Measurements from ENCODE around the gene SIPA1L3.
A peak's percentile ranks its signal among the peaks of the same experiment; 100 is the strongest.
"Not testable (repeated sequence)": the region's sequence is repeated elsewhere in the genome, so short reads cannot be mapped to it uniquely, and the experiment has no call there.

The SIPA1L3 gene

DNA sequence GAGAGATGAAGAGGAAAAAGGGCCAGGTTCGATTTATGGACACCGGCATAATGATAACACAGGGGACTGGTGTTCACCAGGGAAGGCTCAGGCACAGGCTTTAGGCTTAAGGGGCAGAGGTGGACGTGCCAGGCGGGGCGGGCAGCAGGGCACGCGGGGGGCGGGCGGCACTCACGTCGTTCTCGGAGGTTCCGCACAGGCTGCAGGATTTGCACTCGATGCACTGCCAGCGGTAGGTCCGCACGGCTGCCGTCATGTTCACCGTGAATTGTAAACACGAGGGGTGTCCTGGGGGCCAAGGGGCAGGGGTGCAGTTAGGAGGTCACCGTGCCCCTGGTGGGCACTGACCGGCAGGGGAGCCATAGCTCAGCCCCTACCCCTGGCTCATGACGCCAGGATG, 306.5 kb downstream of the SIPA1L3 start:
- DNase-seq (ENCODE audit: low spot score) = no peak

DNA sequence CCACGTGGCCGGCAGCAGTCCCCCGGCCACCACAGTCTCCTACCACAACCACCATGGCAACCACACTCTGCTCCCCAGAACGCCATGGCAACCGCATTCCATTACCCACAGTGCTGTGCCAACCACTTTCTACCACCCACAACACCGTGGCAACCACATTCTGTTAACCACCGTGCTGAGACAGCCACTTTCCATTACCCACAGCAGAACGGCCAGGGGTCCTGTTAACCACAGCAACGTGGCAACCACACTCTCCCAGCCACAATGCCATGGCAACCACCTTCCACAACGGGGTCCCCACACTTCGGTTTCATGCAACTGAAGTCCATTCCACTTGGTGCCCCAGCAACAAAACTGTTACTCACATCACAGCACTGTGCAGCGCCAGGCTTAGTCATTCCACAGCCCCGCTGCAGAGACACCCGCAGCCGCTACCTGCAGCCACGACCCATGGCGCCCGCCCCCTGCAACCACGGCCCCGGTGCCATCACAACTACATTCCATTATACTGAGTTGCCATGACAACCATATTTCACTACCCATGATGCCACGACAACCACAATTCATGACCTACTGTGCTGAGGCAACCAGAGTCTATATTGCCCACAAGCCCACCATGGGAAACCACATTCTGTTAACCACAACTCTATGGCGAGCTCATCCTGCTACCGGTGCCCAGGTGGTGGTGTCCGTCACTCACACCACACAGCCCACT, 307.1 kb downstream of the SIPA1L3 start:
- no peak for DNase-seq (ENCODE audit: low spot score)

DNA sequence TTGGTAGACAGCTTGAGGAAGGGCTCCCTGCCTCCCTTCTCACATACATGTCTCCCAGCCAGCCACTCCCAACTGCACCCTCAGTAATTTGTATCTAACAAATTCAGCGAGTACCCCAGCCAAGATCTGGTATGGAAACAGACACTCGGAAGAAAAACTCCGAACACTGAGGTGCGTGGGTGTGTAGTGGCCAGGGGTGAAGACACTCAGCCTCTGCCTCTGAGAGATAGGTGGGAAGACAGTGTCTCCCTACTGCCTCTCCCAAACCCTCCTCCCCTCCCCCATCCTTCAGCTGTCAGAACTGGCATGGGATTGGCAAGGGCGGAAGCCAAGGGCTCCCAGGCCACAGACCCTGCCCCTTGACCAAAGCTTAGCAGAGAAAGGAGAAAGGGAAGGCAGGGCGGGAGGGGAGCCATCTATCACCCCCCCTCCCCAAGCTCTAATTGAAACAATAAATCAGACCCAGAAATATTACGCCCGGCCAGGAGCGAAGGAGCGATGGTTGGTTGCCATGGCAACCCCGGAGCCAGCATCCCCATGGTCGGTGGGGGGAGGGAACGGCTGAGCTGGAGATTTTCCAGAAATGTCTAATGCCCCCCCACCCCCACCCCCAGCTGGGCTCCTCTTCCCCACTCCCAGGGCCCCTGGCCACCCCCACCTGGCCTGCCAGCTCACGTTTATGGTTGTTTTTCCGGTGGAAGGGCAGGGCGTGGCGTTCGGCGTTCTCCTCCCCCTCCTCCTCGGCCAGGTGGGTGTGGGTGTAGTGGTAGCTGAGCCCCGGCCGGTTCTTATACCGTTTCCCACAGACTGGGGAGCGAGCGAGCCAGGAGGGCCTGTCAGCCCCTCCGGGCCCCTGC, 310.0 kb downstream of the SIPA1L3 start:
- DNase-seq (ENCODE audit: low spot score) = no peak

DNA sequence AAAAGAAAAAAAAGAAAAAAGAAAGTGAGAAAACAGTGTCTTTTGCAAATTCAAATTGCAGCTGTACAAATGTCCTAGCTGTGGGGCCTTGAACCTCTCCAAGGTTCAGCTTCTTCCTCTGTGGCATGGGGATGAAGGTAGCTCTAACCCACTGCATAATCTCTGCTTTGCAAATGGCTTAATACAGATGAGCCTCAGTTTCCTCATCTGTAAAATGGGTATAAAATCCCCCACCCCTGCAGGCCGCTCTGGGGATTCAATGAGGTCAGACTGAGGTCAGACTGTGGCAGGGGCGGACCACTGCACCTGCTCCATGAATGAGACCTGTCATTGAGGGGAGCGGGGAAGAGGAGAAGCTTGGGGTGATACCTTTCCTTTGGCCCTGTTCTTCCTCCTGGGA, 311.2 kb downstream of the SIPA1L3 start:
- no peak for DNase-seq (ENCODE audit: low spot score)

DNA sequence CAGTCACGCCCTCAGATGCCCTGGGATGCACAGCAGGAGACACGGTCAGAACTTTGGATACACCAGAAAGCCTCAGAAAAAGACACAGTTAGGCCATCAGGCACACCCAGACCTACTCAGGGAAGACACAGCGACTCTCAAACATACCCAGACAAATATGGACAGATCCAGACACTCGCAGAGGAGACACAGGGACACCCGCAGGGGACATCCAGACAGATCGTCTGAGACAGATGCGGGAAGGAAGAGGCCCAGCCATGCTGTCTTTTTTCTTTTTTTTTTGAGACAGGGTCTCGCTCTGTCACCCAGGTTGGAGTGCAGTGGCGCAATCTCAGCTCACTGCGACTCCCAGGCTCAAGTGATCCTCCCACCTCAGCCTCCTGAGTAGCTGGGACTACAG, 312.2 kb downstream of the SIPA1L3 start:
- DNase-seq (ENCODE audit: low spot score) = no peak

DNA sequence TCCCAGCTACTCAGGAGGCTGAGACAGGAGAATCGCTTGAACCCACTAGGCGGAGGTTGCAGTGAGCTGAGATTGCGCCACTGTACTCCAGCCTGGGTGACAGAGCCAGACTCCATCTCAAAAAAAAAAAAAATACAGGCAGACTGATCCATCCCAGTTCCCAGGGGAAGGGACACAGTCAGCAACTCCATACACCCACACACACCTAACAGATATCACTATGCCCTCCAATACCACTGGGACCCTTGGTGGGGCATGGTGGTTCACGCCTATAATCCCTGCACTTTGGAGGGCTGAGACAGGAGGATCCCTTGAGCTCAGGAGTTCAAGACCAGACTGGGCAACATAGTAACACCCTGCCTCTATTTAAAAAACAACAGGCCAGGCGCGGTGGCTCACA, 314.4 kb downstream of the SIPA1L3 start:
- DNase-seq (ENCODE audit: low spot score) = no peak

DNA sequence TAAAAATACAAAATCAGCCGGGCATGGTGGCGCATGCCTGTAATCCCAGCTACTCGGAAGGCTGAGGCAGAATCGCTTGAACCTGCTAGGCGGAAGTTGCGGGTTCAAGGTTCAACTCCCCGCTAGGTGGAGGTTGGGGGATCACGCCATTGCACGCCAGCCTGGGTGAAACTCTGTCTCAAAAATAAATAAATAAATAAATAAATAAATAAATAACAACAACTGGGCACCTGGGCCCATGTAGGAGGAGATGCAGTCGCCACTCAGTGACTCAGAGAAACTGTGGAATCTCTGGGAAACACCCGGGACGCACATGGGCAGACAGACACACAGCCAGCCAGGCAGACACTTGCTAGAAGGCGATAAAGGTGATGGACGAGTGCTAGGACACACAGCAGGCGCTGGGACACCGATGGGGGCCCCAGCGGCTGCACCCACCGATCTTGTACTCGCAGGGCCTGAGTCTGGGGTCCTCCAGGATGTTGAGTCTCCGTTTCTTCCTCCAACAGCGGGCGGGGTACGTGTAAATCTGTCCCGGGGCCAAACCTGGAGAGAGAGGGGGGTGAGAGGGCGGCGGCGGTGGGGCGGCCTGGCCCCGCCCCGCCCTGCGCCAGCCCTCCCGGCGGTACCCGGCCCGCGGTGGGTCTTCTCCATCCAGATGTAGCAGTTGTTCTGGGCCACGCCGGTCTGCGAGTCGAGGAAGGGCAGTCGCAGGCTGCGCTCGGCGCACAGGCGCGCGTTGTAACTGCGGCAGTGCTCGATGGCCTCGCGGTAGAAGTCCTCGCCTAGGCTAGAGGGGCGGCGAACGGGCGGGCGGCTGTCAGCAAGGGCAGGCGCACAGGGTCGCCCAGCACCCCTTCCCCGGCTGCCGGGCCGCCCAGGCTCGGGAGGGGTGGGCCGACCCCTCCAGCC, 315.2 kb downstream of the SIPA1L3 start:
- DNase-seq (ENCODE audit: low spot score) = no peak

DNA sequence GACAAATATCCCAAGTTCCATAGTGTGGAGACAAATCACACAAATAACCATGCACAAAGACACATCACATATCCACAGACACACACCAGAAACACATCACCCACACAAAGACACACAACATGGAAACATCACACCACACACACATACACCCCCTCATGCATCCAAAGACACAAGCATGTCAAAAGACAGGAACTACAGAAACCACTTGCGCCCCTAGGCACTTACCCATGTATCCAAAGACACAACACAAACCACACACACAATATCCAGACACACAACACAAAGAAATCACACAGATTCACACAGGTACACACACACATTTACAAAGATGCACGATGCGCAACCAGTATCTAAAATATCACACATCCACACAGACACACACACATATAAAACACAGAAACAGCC, 316.1 kb downstream of the SIPA1L3 start:
- no peak for DNase-seq (ENCODE audit: low spot score)

DNA sequence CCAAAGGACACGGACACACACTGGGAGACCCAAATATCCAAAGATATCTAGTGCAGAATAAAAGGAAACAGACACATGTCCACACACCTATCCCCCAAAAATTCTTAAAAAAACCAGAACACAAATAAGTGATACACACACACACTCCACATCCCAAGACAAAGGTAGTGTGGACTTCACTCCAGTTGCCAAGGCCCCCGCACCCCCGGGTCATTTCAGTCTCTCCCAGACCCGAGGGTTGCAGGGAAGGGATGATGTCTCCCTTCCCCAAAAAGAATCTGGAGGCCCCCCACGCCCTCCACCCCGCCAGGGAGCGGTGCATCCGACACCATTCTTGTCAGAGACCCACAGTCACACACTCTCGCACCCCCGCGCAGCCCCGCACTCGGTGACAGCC, 316.6 kb downstream of the SIPA1L3 start:
- no peak for DNase-seq (ENCODE audit: low spot score)

DNA sequence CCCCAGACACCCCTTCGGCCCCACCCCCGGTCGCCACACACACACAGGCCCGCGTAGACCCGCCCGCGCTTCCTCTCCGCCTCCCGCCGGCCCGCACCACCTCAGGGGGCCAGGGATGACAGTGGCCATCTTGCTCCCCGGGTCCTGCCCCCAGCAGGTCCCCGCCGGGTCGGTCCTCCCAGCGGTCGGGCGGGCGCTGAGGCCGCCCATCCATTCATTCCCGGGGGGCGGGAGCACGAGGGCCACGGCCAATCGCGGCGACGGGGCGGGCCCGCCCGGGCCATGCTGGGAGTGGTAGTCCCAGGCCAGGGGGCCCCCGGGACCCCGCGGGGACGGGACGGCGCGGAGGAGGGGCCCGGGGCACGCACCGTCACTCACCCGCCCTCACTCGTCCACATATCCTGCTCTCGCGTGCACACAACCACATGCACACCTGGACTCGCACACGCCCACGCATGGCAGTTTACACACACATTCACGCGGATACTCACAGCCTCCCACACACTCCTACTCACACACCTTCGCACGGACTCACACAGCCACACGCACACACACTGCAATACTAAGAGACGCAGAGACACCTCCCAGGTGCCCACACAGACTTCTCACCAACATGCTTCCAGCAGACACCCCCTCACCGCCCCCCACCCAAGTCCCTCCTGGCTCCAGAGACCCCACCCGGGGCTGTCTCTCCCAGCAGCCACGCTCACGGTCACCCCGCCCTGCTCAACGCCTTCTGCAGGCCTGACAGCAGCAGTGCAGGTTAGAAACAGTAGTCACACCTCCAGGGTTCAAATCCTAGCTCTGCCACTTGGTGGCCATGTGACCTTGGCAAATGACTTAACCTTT, 317.2 kb downstream of the SIPA1L3 start, which contains the start of gene DPF1:
Gene DPF1 (minus strand): TSS at position 209 of the 849 bp plus-strand sequence. CDS start 80 bp downstream, at position 129.
- DNase-seq (ENCODE audit: low spot score) = peak; percentile 80

DNA sequence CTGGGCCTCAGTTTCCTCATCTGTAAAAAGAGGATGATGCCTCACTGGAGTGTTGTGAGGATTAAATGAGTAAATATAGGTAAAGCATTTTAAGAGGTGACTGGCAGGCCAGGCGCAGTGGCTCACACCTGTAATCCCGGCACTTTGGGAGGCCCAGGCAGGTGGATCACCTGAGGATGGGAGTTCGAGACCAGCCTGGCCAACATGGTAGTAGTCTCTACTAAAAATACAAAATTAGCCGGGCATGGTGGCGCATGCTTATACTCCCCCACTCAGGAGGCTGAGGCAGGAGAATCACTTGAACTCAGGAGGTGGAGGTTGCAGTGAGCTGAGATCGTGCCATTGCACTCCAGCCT, 317.8 kb downstream of the SIPA1L3 start:
- not testable (repeated sequence) for DNase-seq (ENCODE audit: low spot score)

DNA sequence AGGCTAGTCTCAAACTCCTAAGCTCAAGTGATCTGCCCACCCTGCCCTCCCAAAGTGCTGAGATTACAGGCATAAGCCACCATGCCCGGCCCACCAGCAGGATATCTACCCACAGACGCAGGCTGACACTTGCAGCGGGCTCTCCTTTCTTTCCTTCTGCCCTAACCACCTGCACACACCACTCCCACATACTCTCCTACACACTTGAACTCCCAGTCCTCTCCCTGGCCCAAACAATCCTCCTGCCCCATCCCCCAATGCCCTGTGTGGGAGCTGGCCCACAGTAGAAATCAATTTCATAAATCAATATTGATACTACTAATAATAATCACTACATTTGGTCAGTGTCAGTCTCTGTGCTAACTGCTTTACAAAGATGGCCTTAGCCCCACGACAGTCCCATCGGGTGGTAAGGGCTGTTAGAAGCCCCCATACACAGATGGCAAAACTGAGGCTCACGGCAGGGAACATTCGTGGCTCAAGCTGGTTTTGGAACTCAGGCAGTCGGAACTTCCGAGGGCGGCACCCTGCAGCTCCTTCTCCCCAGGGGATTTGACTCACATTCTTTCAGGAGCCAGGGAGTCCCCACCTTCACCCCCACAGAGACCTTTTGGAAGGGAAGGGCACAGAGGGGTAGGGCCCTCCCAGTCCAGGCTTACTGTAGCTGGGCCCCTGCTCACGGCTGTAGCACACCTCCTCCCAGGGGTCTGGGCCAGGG, 320.4 kb downstream of the SIPA1L3 start:
- DNase-seq (ENCODE audit: low spot score) = no peak

DNA sequence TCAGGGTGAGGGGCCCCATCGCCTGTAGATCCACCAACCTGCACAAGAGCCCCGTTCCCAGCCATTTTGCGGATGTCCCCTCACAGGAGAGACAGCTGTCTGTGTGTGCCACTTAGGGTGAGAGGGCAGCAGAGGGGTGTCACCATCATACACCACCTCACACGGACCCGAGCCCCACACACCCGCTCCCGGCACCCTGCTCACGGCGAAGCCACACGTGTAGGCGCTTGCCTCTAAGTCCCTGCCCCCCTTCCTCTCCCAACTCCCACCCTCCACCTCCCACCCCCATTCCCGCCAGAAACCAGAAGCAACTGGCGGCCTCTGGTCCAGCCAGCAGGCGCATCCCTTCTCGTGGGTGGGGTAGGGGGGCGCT, 321.0 kb downstream of the SIPA1L3 start:
- DNase-seq (ENCODE audit: low spot score) = no peak

DNA sequence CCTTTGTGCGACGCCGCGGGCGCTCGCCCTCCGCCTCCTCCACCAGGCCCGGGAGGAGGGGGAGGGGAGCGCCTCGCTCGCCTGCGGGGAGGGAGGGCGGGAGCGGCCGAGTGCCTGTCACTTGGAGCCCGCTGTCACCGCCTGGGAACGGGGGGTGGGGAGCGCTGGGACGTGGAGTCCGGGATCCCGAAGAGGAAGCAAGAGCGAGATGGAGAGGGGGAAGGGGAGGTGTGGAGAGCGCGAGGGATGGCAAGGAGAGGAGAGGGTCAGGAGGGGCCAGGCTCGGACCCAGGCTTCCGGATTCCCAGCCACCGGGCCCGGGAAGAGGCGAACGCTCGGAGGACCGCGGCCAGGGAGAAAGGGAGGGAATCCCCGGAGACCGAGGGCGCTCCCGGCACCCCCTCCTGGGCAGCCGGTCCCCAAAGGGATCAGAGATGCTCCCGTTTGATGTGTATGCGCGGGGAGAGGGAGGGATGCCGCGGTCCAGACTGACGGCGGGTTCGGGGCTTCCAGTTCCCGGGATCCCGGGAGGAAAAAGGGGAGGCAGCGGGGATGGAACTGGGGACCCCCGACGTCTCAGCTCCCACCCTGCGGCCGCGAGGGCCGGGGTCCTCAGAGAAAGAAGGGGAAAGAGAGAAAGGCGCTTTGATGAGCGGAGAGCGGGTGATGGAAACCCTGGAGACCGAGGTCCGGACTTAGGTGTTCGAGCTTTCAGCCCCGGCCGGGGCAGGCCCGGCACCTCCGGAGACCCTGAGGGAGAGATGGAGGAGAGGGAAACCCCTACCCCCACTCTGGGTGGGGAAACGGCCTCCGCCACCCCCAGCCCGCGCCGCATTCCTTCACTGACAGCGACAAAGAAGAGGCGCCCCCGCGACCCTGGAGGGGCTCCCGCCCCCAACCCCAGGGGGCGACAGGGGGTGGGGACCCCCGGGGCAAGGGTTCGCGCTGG, 321.8 kb downstream of the SIPA1L3 start:
- DNase-seq (ENCODE audit: low spot score) = no peak

DNA sequence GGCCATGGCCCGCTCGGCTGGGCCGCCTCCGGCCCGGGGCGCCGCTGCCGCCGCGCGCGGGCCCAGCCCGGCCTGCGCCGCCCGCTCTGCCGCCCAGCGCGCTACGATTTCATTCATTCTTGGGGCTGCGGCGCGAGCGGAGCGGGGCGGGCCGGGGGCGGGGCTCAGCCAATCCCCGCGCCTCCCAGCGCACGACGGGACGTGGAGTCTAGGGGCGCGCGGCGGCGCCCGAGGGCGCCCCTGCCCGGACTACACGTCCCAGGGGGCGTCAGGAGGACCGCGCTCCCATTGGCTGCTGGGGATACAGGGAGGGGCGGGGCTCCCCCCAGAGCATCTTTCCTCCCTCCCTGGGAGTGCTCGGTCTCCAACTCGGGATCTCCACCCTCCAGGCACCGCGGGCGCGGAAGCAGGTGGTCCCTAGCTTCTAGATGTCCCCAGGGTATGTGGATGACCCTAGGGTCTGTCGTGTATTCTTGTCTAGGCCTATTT, 322.6 kb downstream of the SIPA1L3 start:
- DNase-seq (ENCODE audit: low spot score) = peak; percentile 94

DNA sequence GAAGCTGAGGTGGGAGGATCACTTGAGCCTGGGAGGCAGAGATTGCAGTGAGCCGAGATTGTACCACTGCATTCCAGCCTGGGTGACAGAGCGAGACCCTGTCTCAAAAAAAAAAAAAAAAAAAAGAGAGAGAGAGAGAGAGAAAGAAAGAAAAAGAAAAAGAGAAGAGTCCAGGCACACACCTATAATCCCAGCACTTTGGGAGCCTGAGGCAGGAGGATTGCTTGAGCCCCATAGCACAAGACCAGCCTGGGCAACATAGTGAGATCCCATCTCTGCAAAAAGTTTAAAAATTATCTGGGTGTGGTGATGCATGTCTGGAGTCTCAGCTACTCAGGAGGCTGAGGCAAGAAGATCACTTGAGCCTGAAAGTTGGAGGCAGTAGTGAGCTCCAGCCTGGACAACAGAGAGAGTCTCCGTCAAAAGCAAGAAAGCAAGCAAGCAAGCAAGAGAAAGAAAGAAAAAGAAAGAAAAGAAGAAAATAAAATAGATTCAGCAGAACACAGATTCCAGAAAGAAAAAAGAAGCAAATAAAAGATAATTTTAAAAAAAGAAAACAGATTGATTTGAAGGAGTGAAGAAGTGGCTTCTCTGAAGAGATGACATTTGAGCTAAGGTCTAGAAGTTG, 323.6 kb downstream of the SIPA1L3 start:
- not testable (repeated sequence) for DNase-seq (ENCODE audit: low spot score)

DNA sequence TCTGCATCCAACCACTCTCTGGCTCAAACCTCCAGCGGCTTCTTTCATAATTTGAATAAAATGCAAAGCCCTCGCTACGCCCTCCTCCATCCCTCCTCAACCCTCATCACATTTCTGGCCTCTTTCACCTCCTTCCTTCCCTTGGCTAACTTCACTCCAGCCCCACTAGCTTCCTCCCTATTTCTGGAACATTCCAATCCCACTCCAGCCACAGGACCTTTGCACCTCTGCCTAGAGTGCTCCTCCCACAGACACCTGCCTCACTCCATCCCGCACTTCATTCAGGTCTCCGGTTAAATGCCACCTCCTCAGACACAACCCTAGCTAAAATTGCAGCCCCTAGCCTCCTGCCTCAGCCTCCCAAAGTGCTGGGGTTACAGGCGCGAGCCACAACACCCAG, 324.9 kb downstream of the SIPA1L3 start:
- no peak for DNase-seq (ENCODE audit: low spot score)

DNA sequence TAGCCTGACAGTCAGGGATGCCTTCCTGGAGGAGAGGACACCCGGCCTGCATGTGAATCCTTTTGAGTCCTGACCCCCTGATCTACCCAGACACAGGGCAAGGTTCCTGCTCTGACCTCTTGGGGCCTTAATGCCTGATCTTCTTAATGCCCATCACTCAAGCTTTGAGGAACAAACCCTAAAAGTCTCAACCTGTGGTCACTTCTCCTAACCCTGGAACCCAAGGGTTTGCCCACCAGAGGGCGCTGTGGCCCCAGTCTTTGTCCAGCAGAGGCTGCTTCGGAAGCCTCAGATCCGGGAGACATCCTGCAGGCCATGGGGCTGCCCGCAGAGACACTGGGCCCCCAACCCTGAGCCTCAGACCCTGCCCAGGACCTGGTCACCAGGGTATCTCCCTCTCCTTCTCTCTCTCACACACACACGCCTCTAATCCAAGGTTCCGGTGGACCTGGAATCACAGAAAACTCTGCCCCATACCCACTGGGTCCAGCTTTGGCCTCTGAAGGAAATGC, 326.8 kb downstream of the SIPA1L3 start:
- DNase-seq (ENCODE audit: low spot score) = peak; percentile 63

DNA sequence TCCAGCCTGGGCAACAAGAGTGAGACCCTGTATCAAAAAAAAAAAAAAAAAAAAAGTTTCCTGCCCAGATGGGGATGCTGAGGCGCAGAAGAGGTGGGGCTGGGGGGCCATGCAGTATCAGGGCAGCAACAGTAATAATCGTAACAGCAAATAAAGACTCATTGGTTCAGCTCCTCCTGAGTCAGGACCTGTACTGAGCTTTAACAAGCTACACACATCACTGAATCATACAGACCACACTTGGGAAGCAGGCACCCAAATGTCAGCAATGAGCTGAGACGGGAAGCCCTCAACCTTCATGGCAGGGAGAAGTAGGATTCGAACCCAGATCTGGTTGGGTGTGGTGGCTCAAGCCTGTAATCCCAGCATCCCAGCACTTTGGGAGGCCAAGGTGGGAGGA, 327.6 kb downstream of the SIPA1L3 start:
- DNase-seq (ENCODE audit: low spot score) = no peak
